GM19351 (cell line): ENCODE data around the gene UVSSA.
"Not testable (repeated sequence)": the region's sequence is repeated elsewhere in the genome, so short reads cannot be mapped to it uniquely, and the experiment has no call there.

Experiments
- ATAC-seq: cut with Tn5 transposase; IDR thresholded peaks from one replicate; pipeline ENCODE4 v1.9.1; 2021; ENCODE audit warnings: mild to moderate bottlenecking, moderate library complexity; ENCODE audit not compliant: unreplicated experiment

Gene UVSSA

DNA sequence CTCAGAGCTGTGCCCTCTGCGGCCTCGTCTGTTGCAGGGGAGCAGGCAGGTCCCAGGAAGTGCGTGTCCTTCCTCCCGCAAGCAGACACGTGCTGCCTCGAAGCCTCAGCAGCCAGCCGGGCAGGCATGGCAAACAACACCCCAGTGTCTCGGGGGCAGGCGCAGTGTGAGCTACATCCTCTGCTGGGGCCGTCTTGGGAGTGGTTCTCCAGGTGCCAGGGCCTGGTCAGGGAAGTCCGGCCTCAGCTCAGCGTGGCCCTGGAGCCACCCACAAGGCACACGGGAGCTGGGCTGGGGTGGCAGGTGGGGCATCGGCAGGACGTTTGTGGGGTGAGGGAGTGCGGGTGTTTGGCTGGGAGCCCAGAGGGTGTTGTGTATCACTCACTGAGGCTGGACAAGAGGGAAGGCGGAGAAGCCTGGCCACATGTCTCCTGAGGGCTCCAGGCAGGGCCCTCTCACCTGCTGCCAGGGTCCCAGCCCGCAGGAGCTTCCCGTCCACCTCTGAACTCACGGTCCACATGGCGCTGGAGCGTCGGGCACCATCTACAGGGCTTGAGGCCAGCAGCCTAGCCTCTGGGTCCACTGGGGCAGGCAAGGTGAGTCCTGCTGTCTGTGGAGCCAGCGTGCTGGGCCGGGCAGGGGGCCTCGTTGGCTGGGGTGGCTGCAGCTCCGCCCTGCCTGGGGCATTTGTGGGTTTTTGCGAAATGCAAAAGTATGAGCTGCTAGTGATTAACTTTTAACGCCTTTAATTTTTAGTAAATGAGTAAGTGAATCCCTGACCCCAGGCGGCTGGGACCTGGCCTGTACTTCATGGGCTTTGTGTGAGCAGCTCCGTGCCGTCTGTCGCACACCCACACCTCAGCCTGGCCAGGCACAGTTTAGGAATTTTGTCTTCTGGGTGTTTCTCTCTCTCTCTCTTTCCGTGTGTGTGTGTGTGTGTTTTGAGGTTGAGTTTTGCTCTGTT lies 17.3 kb upstream of the UVSSA start:
- no peak for ATAC-seq

- ATAC-seq = no peak
Measured at GRCh38 chr4:1330761-1331590, 16.0 kb upstream of the UVSSA start.

- no peak for ATAC-seq
Measured at GRCh38 chr4:1331591-1332353, 15.2 kb upstream of the UVSSA start.

GRCh38 chr4:1332686-1333085 lies 14.3 kb upstream of the UVSSA start:
- no peak for ATAC-seq

DNA sequence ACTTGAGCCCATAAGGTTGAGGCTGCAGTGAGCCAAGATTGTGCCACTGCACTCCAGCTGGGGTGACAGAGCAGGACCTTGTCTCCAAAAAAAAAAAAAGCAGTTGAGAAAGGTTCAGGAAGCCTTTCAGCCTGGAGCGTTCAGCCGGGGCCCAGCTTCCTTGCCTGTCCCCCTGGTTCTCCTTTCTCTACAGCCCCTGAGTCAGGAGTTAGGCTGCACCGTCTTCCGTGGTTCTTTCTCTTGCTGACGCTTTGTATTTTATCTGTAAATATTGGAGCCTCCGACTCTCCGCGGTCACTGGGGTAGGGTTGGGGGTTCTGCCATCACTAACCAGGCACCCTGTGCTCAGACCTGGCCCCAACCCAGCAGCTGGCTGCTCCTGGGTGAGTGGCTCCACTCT lies 13.8 kb upstream of the UVSSA start:
- no peak for ATAC-seq

GRCh38 chr4:1333851-1334578 lies 13.0 kb upstream of the UVSSA start:
- ATAC-seq = not testable (repeated sequence)

DNA sequence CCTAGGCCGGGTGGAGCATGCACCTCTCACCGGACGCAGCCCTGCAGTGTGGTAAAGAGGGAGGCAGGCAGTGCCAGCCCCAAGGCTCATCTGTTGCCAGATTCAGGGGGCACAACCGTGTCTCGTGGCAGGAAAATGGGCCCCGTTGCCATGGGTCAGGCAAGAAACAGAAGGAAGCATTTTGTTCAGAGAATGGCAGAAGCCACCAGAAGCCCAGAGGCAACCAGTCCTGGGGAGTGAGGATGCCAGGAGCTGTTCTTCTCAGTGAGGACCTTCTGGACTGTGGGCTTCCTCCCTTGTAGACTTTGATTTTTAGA lies 12.5 kb upstream of the UVSSA start:
- no peak for ATAC-seq

DNA sequence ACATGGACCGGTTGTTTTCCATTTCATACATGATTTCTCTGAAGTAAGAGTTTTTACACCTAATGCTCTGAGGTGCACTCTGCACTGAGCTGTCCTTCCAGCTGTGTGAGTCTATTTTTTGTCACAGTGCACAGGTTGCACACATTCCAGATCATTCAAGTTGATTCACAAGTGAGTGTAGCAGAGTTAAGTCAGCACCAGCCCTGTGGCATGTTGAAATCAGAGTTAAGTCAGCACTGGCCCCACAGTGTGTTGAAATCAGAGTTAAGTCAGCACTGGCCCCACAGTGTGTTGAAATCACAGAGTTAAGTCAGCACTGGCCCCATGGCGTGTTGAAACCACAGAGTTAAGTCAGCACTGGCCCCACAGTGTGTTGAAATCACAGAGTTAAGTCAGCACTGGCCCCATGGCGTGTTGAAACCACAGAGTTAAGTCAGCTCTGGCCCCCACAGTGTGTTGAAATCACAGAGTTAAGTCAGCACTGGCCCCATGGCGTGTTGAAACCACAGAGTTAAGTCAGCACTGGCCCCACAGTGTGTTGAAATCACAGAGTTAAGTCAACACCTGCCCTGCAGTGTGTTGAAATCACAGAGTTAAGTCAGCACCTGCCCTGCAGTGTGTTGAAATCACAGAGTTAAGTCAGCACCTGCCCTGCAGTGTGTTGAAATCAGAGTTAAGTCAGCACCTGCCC lies 11.7 kb upstream of the UVSSA start:
- ATAC-seq = not testable (repeated sequence)

DNA sequence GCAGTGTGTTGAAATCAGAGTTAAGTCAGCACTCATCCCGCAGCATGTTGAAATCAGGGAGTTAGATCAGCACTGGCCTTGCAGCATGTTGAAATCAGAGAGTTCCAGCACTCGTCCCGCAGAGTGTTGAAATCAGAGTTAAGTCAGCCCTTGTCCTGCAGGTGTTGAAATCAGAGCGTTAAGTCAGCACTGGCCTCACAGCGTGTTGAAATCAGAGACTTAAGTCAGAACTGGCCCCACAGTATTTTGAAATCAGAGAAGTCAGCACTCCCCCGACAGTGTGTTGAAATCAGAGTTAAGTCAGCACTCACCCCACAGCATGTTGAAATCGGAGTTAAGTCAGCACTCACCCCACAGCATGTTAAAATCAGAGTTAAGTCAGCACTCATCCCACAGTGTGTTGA lies 10.9 kb upstream of the UVSSA start:
- no peak for ATAC-seq

- no peak for ATAC-seq
Measured at GRCh38 chr4:1337376-1337831, 9.6 kb upstream of the UVSSA start.

DNA sequence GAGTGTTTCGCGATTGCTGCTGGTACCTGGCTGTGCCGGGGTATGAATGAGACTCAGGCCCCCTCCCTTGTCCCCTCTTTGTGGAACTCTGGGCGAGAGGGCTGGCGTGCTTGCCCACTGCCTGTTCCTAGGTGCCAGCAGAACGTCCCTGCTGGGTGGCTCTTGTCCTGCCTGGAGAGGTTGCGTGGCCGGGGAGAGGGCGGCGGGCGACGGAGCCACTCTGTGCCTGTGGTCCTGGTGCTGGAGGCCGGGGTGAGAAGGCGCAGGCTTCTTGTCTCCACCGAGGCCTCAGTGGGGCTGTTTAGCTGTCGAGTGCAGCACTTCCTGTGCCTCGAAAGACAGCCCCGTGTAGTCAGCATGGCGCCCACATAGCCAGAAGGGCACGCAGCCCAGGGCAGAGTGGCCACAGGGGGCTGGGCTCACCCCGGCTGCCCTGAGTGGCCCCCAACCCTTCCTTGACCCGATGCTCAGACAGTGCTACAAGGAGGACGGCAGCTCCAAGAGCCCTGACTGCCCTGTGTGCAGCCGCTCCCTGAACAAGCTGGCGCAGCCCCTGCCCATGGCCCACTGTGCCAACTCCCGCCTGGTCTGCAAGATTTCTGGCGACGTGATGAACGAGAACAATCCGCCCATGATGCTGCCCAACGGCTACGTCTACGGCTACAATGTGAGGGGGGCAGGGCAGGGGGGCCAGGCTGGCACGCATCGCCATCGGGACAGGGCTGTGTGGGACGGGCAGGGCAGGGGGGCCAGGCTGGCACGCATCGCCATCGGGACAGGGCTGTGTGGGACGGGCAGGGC lies 8.9 kb upstream of the UVSSA start:
- no peak for ATAC-seq

GRCh38 chr4:1338752-1339414 lies 8.1 kb upstream of the UVSSA start:
- ATAC-seq = no peak

GRCh38 chr4:1339489-1339888 lies 7.5 kb upstream of the UVSSA start:
- ATAC-seq = no peak

- no peak for ATAC-seq
Measured at GRCh38 chr4:1340181-1340747, 6.7 kb upstream of the UVSSA start.

DNA sequence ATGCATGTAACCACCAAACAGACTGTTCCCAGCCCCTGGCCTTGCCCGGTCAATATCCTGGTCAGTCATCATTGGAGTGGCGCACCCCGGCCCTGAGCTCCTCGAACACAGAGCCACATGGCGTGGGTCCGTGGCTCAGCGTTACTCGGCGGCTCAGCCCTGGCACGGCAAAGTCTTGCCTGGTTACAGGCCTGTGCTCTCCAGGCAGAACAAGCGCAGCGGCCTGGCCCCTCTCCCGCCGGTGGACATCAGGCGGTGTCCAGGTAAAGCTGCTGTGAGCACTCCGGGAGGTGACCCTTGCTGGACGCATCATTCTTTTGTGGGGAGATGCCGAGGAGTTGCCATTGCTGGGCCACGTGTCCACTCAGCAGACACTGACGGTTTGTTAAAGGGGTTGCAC lies 6.1 kb upstream of the UVSSA start:
- ATAC-seq = no peak

- ATAC-seq = no peak
Measured at GRCh38 chr4:1342003-1342402, 5.0 kb upstream of the UVSSA start.

DNA sequence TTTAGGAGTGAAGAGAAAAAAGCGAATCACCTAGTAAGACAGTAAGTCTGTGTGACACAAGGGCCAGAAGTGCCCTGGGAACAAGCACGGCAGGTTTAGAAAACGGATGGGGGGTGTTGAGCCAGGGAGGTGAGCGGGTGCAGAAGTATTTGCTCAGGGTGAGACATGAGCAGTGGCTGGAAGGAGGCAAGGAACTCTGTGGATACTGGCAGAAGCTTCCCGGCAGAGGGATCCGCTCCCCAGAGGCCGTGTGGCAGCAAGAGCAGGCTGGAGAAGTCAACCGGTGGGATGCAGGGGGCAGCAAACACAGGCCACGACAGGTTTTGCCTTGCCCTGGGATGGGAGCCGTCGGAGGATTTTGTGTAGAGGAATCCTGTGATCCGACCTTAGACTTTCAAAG lies 2.3 kb upstream of the UVSSA start:
- ATAC-seq = no peak
